ENCODE results near the gene MMS19. TPM values are rescaled to one million over a fixed set of nuclear protein-coding genes. Genes with fewer than 3 reads are reported as not detected.

MMS19 gene
- total RNA-seq, 1 donor from 2014 or later = 42.7 TPM

- H3K27ac ChIP-seq (replicated peaks) = peak overlapping the region; percentile 78
- DNase-seq = no peak
- intact Hi-C loops (cut with micrococcal nuclease) = no loop called here
- no peaks in the 10 kb centered on the region for H3K9me3 ChIP-seq (replicated peaks)
- peaks cover 99% of the 10 kb centered on the region for H3K4me1 ChIP-seq
- no peak overlapping the region for H3K4me3 ChIP-seq
- no peak for TF ChIP-seq CTCF (IDR thresholded peaks at IDR 0.05; ENCODE audit: borderline replicate concordance)
- H3K36me3 ChIP-seq = no peaks in the 10 kb centered on the region
- no peaks in the 10 kb centered on the region for H3K27me3 ChIP-seq (ENCODE audit: low read depth)
Measured at GRCh38 chr10:97517778-97518300, 19.6 kb upstream of the MMS19 start.

DNA sequence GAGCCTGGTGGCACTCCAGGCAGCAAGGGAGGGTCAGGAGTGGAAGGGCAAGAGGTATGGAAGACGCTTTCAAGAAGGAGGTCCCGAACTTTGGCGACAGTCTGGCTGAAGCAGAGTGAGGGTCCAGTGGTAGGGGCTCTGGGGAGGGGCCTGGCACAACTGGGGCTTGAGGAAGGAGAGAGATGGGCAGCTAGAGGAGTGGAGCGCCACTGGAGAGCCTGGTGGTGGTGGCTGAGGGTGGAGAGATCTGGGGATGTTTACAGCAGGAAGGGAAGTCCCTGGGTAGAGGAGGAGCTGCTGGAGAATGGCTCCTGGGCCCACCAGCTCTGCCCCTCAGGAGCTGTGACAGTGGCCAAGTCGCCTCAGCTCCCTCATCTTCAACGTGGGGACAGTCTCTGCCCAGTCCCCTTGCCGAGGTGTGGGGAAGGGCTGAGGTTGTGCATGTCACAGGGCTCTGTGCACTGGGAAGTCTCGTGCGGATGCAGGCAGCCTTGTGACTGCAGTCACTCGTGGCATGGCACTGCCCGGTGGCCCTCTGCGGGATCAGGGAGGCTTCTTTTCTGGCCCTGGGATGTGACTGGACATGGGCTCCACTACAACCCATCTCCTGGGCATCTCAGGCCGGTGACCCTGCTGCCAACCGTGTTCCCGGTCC lies 19.0 kb upstream of the MMS19 start:
- intact Hi-C loops (cut with micrococcal nuclease) = no loop called here
- Histone ChIP-seq H3K27ac (replicated peaks) (peak overlapping the region; percentile 78), H3K27me3 (ENCODE audit: low read depth) (no peaks in the 10 kb centered on the region), H3K36me3 (no peaks in the 10 kb centered on the region), H3K9me3 (replicated peaks) (no peaks in the 10 kb centered on the region), H3K4me3 (no peak overlapping the region), H3K4me1 (peaks cover 99% of the 10 kb centered on the region)
- no peak for DNase-seq
- no peak for TF ChIP-seq CTCF (IDR thresholded peaks at IDR 0.05; ENCODE audit: borderline replicate concordance)

DNA sequence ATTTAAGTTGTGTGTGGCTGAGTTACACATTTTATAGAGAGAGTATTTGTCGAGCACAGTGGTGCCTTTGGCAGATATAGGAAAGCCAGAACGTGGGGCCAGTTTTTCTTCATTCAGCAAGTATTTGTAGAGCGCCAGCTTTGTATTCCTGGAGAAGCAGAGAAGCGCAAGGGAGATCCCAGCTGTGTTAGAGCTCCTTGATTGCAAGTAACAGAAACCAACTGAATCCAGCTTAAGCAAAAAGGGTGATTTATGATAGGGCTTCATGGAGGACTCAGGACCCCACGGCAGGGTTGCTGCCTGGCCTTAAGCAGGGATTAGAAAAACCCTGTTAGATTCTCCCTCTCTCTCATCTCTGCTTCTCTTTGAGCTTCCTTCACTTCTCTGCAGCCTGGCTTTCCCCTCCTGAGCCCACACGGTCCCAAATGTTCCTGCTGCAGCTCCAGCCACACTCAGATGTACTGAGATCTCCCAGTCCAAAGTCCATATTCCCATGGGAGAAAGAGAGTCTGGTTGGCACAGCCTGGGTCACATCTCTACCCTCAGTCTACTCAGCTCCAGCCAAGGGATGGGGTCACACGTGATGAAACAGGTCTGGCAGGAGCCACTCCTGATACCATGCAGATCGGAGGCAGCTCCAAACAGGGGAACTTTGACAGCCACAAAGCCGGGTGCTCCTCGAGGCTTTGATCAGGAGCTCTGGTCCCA lies 17.2 kb upstream of the MMS19 start:
- no peak for DNase-seq
- peak overlapping the region; percentile 78 for H3K27ac ChIP-seq (replicated peaks)
- H3K4me3 ChIP-seq = no peak overlapping the region
- no peaks in the 10 kb centered on the region for H3K9me3 ChIP-seq (replicated peaks)
- H3K27me3 ChIP-seq (ENCODE audit: low read depth) = no peaks in the 10 kb centered on the region
- H3K36me3 ChIP-seq = no peaks in the 10 kb centered on the region
- intact Hi-C loops (cut with micrococcal nuclease) = no loop called here
- peaks cover 94% of the 10 kb centered on the region for H3K4me1 ChIP-seq
- no peak for TF ChIP-seq CTCF (IDR thresholded peaks at IDR 0.05; ENCODE audit: borderline replicate concordance)

DNA sequence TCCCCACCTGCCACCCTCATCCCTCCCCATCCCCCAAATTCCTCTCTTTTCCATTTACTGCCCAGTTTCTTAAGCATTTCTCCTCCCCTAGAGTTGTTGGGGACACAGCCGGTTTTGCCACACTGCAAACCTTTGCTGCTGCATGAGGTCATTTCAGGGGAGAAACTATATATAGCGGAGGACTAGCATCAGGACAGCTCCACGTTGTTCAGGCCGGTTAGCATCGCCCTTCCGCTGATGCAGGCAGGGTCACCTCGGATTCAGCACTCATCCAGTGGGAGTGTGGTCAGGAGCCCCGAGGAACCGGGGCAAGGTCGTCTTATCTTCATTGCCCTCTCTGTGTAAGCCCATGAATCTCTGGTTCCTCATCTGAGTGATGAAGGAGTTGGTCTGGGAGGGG lies 16.1 kb upstream of the MMS19 start:
- no peaks in the 10 kb centered on the region for H3K9me3 ChIP-seq (replicated peaks)
- intact Hi-C loops (cut with micrococcal nuclease) = no loop called here
- DNase-seq = no peak
- no peaks in the 10 kb centered on the region for H3K36me3 ChIP-seq
- H3K27me3 ChIP-seq (ENCODE audit: low read depth) = no peaks in the 10 kb centered on the region
- peaks cover 83% of the 10 kb centered on the region for H3K4me1 ChIP-seq
- peak overlapping the region; percentile 78 for H3K27ac ChIP-seq (replicated peaks)
- H3K4me3 ChIP-seq = no peak overlapping the region
- no peak for TF ChIP-seq CTCF (IDR thresholded peaks at IDR 0.05; ENCODE audit: borderline replicate concordance)

GRCh38 chr10:97512993-97513392 lies 14.8 kb upstream of the MMS19 start:
- Histone ChIP-seq H3K27ac (replicated peaks) (peak overlapping the region; percentile 48), H3K36me3 (no peaks in the 10 kb centered on the region)
- no peak for DNase-seq

More at GRCh38 chr10:97512993-97513392, 14.8 kb upstream of the MMS19 start:
- no peak overlapping the region for H3K4me3 ChIP-seq
- no peaks in the 10 kb centered on the region for H3K9me3 ChIP-seq (replicated peaks)
- no peak for TF ChIP-seq CTCF (IDR thresholded peaks at IDR 0.05; ENCODE audit: borderline replicate concordance)
- intact Hi-C loops (cut with micrococcal nuclease) = no loop called here
- peaks cover 70% of the 10 kb centered on the region for H3K4me1 ChIP-seq
- H3K27me3 ChIP-seq (ENCODE audit: low read depth) = no peaks in the 10 kb centered on the region

Measured in left ventricle myocardium inferior (tissue), 1 donor.